ENCODE measurements around the gene TMEM38B.

- TF ChIP-seq, protein P1, sequence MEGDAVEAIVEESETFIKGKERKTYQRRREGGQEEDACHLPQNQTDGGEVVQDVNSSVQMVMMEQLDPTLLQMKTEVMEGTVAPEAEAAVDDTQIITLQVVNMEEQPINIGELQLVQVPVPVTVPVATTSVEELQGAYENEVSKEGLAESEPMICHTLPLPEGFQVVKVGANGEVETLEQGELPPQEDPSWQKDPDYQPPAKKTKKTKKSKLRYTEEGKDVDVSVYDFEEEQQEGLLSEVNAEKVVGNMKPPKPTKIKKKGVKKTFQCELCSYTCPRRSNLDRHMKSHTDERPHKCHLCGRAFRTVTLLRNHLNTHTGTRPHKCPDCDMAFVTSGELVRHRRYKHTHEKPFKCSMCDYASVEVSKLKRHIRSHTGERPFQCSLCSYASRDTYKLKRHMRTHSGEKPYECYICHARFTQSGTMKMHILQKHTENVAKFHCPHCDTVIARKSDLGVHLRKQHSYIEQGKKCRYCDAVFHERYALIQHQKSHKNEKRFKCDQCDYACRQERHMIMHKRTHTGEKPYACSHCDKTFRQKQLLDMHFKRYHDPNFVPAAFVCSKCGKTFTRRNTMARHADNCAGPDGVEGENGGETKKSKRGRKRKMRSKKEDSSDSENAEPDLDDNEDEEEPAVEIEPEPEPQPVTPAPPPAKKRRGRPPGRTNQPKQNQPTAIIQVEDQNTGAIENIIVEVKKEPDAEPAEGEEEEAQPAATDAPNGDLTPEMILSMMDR (IDR thresholded peaks at IDR 0.05), result no peak
- TF ChIP-seq POLR2A (IDR thresholded peaks at IDR 0.05), result no peak
These were observed 41.0 kb downstream of the TMEM38B start for GRCh38 chr9:105735366-105735765.
